Body of pancreas (tissue), 4 donors: ENCODE measurements around the gene IQGAP2. TPM values are rescaled to one million over a fixed set of nuclear protein-coding genes. Genes with fewer than 3 reads are reported as not detected.

Source experiments
- ATAC-seq: fragments of 150-250 bp; one replicate; pipeline ENCODE4 v1.9.1; 2016
- DNase-seq, 4 donors: peaks; one replicate each; pipeline ENCODE4 v3.0.0-alpha.2; 2019
- H3K27ac ChIP-seq, 4 donors: fragments of 200-600 bp; sonication (generic); 1 replicate in 3 of 4; 2 replicates in 1 of 4; pipeline versions ENCODE4 v1.5.1 to v1.6.1; 2016 to 2019; ENCODE audit warnings: mild to moderate bottlenecking in 1 of 4, mixed read lengths in 1 of 4, moderate library complexity in 1 of 4
- H3K27me3 ChIP-seq, 2 donors: fragments of 200-600 bp; sonication (generic); one replicate each; pipeline ENCODE4 v1.6.0; 2016; ENCODE audit warnings: mild to moderate bottlenecking in 1 of 2
- H3K36me3 ChIP-seq, 2 donors: fragments of 200-600 bp; sonication (generic); replicated peaks in 1 of 2; 2 replicates each; pipeline ENCODE4 v1.5.1; 2016; ENCODE audit warnings: low read depth in 2 of 2; ENCODE audit not compliant: insufficient read depth in 1 of 2
- H3K4me1 ChIP-seq: fragments of 200-600 bp; sonication (generic); one replicate; pipeline ENCODE4 v1.6.0; 2016
- H3K4me3 ChIP-seq, 2 donors: fragments of 200-600 bp; sonication (generic); 1 replicate in 1 of 2; 2 replicates in 1 of 2; pipeline ENCODE4 v1.5.1; 2016 to 2019
- H3K9me3 ChIP-seq, 3 donors: fragments of 200-600 bp; sonication (generic); 1 replicate in 2 of 3; 2 replicates in 1 of 3; pipeline ENCODE4 v1.5.1; 2016
- POLR2A ChIP-seq, 3 donors: fragments of 450-650 bp; IDR thresholded peaks; one replicate each; pipeline ENCODE4 v1.6.1; 2016; ENCODE audit warnings: antibody characterized with exemption in 3 of 3, mild to moderate bottlenecking in 2 of 3
- WGBS, 2 donors: methylation state at CpG; one replicate each; pipeline ENCODE4 v1.1.5; 2017; 5-methylcytosine and 5-hydroxymethylcytosine counted together
- intact Hi-C: fragments of 100-400 bp; cut with DNase I; formaldehyde crosslinking; loops from one replicate; pipeline ENCODE4 v1.15.1; 2023
- total RNA-seq, 2 donors: library from RNA; depleted of rRNA; stranded (reverse); fragments of >200 nt; gene quantifications; one replicate each; pipeline ENCODE4 v1.1.0, GENCODE V29; 2016
- TF ChIP-seq, protein P1 (sequence below), 7 experiments: fragments of 450-650 bp in 4 of 7; fragments of 200-600 bp in 3 of 7; sonication (generic) in 3 of 7; IDR thresholded peaks; one replicate each; pipeline ENCODE4 v1.5.1; 2016 to 2019; ENCODE audit warnings: antibody characterized with exemption in 7 of 7

Gene IQGAP2
- total RNA-seq, 2 donors from 2014 or later: 41.2 to 49.5 TPM

DNA sequence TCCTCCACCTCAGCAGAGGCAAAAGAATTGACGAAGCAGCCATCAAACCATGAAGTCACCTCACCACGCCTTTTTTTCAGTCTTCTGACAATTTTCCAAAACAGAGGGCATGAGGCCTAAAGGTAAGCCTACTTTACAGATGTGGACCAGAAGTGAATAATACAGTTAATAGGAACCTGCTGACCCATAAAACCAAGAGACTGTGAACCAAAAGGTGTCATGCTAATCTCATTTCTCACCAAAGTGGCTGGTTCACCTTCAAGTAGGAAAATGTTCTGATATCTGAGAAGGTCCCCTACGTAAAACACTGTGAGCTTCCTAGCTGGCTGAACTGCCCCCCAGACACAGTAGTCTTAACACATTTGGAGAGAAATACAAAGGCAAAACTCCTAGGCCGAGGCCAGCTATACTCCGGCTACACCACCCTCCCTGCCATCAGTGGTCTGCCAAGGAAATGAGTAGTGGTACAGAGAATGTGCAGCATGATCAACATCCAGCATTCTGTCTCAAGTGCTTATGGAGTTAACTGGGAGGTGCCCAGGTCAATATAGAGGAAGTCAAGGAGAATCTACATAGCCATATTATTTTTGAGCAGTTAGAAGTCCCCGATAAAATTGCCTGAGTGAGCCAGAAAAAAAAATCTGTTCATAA, 239.4 kb downstream of the IQGAP2 start:
- intact Hi-C loops: no loop called here
- 93 to 96% methylated on average over 6 of the region's 6 CpGs for WGBS, 2 donors

DNA sequence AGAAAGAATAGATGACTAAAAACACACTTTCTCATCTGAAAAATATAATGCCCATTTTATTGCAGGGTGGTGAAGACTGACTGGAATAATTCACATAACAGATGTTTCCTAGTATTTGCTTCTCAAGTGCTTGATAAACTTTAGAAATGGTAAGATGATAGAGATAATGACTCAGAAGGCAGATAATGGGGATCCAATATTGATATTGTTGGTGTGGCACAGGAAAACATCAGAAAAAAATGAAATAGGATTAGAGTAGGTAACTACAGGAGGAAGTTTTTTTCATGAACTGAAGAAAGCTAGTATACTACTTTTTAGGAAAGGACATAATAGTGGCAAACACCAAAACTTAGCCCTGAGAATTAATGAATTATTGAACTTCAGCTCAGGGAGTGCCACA, 240.3 kb downstream of the IQGAP2 start:
- H3K27ac ChIP-seq: no peak overlapping the region
- DNase-seq: no peak
- TF ChIP-seq, protein P1, sequence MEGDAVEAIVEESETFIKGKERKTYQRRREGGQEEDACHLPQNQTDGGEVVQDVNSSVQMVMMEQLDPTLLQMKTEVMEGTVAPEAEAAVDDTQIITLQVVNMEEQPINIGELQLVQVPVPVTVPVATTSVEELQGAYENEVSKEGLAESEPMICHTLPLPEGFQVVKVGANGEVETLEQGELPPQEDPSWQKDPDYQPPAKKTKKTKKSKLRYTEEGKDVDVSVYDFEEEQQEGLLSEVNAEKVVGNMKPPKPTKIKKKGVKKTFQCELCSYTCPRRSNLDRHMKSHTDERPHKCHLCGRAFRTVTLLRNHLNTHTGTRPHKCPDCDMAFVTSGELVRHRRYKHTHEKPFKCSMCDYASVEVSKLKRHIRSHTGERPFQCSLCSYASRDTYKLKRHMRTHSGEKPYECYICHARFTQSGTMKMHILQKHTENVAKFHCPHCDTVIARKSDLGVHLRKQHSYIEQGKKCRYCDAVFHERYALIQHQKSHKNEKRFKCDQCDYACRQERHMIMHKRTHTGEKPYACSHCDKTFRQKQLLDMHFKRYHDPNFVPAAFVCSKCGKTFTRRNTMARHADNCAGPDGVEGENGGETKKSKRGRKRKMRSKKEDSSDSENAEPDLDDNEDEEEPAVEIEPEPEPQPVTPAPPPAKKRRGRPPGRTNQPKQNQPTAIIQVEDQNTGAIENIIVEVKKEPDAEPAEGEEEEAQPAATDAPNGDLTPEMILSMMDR (IDR thresholded peaks at IDR 0.05): no peak
- no peak for TF ChIP-seq POLR2A (IDR thresholded peaks at IDR 0.05)
- H3K4me3 ChIP-seq: no peak overlapping the region
- intact Hi-C loops: no loop called here
- no peaks in the 10 kb centered on the region for H3K9me3 ChIP-seq
- H3K36me3 ChIP-seq: peaks cover 0 to 12% of the 10 kb centered on the region in 2 donors
- no peaks in the 10 kb centered on the region for H3K4me1 ChIP-seq
- H3K27me3 ChIP-seq: no peaks in the 10 kb centered on the region
- no peak for ATAC-seq

More for the DNA sequence above, 239.4 kb downstream of the IQGAP2 start:
- H3K27me3 ChIP-seq: no peaks in the 10 kb centered on the region
- peaks cover 0 to 11% of the 10 kb centered on the region in 2 donors for H3K36me3 ChIP-seq
- no peak for DNase-seq
- H3K4me3 ChIP-seq: no peak overlapping the region
- ATAC-seq: no peak
- no peaks in the 10 kb centered on the region for H3K4me1 ChIP-seq
- no peaks in the 10 kb centered on the region for H3K9me3 ChIP-seq
- TF ChIP-seq POLR2A (IDR thresholded peaks at IDR 0.05): no peak
- TF ChIP-seq, protein P1 (IDR thresholded peaks at IDR 0.05): no peak
- H3K27ac ChIP-seq: no peak overlapping the region

DNA sequence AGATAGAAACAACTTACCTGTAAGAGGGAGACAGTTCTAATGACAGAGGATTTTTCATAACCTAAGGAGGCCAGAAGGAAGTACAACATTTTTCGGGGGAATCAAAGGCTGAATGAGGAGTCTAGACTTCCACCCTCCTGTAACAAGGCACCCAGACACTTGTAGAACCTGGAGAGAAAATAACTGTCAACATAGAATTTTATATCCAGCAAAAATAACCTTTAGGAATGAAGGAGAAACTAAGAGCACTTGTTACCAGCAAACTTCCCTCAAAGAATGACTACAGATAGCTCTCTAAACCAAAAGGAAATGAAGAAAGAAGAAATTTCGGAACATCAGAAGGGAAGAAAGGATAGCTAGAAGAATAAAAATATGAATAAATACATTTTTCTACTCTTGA, 246.1 kb downstream of the IQGAP2 start:
- Histone ChIP-seq H3K4me1 (no peaks in the 10 kb centered on the region), H3K9me3 (no peaks in the 10 kb centered on the region), H3K27ac (no peak overlapping the region), H3K27me3 (no peaks in the 10 kb centered on the region), H3K4me3 (no peak overlapping the region), H3K36me3 (peaks cover 0 to 5% of the 10 kb centered on the region in 2 donors)
- ATAC-seq (no peak), DNase-seq (no peak)
- TF ChIP-seq, protein P1 (IDR thresholded peaks at IDR 0.05): no peak
- TF ChIP-seq POLR2A (IDR thresholded peaks at IDR 0.05): no peak
- WGBS, 2 donors: 86 to 96% methylated on average over 2 of the region's 2 CpGs
- intact Hi-C loops: no loop called here

DNA sequence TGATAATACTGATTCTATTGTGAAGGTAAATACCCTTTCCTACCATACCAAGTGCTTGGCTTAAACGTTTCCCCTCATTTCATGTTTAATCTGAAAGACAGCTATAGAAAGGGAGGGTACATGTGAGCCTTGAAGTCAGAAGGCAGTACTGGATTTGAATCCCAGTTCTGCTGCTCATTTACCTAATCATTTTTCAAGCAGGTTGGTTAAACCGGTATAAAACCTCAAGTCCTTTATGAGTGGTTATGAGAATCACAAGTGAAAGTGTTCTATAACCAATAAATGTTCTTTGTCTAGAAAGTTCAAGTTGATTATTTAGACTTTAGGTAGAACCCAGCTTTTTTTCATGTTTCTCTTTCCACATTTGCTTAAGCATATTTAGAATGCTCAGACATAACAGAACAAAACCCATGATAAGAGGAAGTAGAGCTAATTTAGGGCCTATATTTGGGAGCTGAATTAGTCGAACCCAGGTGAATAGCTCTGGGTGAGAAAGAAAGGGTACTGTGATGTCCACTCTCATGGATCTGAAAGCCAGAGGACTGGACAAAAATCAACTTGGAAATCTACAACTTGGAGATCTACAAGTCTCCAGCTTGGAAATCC, 249.8 kb downstream of the IQGAP2 start:
- intact Hi-C loops: no loop called here
- WGBS, 2 donors: 73 to 85% methylated on average over 3 of the region's 3 CpGs
- TF ChIP-seq, protein P1 (IDR thresholded peaks at IDR 0.05): no peak
- TF ChIP-seq POLR2A (IDR thresholded peaks at IDR 0.05): no peak
- Histone ChIP-seq H3K4me3 (no peak overlapping the region), H3K4me1 (no peaks in the 10 kb centered on the region), H3K27me3 (no peaks in the 10 kb centered on the region), H3K27ac (no peak overlapping the region), H3K9me3 (no peaks in the 10 kb centered on the region), H3K36me3 (no peaks in the 10 kb centered on the region)
- no peak for ATAC-seq
- DNase-seq: no peak

DNA sequence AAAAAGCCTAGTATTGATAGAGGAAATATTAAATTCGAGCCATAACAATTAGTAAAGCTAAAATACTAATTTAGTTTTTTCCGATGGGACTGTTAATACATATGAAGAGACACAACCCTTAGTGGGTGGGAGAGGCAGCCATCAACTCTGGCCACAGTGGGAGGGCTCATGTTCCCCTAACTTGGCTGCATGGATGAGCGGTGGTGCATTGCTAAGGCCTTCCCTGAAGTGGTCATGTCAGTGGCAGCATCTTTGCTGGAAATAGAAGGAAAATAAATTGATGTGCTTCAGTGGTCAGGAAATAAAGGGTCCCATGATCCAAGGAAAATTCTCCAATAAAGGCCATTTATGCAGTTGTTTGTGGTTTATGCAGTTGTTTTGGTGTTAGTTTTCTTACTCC, 254.0 kb downstream of the IQGAP2 start:
- Histone ChIP-seq H3K4me3 (no peak overlapping the region), H3K36me3 (peaks cover 0 to 6% of the 10 kb centered on the region in 2 donors), H3K27ac (no peak overlapping the region), H3K4me1 (no peaks in the 10 kb centered on the region), H3K9me3 (no peaks in the 10 kb centered on the region), H3K27me3 (no peaks in the 10 kb centered on the region)
- ATAC-seq (no peak), DNase-seq (no peak)
- intact Hi-C loops: no loop called here
- 92 to 93% methylated on average over 3 of the region's 3 CpGs for whole genome bisulfite sequencing, 2 donors
- no peak for TF ChIP-seq POLR2A (IDR thresholded peaks at IDR 0.05)
- TF ChIP-seq, protein P1 (IDR thresholded peaks at IDR 0.05): no peak
